ENCODE measurements around the gene LUC7L3.

LUC7L3 gene

GRCh38 chr17:50685691-50686493, 33.5 kb upstream of the LUC7L3 start:
- no peak for TF ChIP-seq CTCF (IDR thresholded peaks at IDR 0.05; ENCODE audit: control extremely low read depth, extremely low read depth, low read depth, missing control alignments)
- CTCF ChIA-PET: interaction anchor here (1.3 to 1.4 kb wide), 2 partner anchors 53 to 136 kb away, joined by 3 read pairs; no protein-coding TSS in a partner anchor
- POLR2A ChIA-PET: no interaction called here
- no peak for DNase-seq (ENCODE audit: extremely low spot score)

GRCh38 chr17:50686494-50687199, 32.8 kb upstream of the LUC7L3 start:
- no peak for TF ChIP-seq CTCF (IDR thresholded peaks at IDR 0.05; ENCODE audit: control extremely low read depth, extremely low read depth, low read depth, missing control alignments)
- DNase-seq (ENCODE audit: extremely low spot score): no peak
- CTCF ChIA-PET: interaction anchor here (1.3 kb wide), 1 partner anchor 53 kb away, joined by 3 read pairs; no protein-coding TSS in a partner anchor
- POLR2A ChIA-PET: no interaction called here

GRCh38 chr17:50687200-50688066, 32.0 kb upstream of the LUC7L3 start:
- TF ChIP-seq CTCF (IDR thresholded peaks at IDR 0.05; ENCODE audit: control extremely low read depth, extremely low read depth, low read depth, missing control alignments): no peak
- CTCF ChIA-PET: no interaction called here
- DNase-seq (ENCODE audit: extremely low spot score): no peak
- POLR2A ChIA-PET: no interaction called here

- ChIA-PET POLR2A (no interaction called here), CTCF (no interaction called here)
- no peak for TF ChIP-seq CTCF (IDR thresholded peaks at IDR 0.05; ENCODE audit: control extremely low read depth, extremely low read depth, low read depth, missing control alignments)
- DNase-seq (ENCODE audit: extremely low spot score): no peak
These were observed 31.2 kb upstream of the LUC7L3 start for GRCh38 chr17:50688245-50688644.

- no peak for DNase-seq (ENCODE audit: extremely low spot score)
- ChIA-PET CTCF (no interaction called here), POLR2A (no interaction called here)
- no peak for TF ChIP-seq CTCF (IDR thresholded peaks at IDR 0.05; ENCODE audit: control extremely low read depth, extremely low read depth, low read depth, missing control alignments)
These were observed 30.2 kb upstream of the LUC7L3 start for GRCh38 chr17:50689251-50689650.
